GM19238 (cell line): ENCODE data around the gene PELI2.

Experiments
- DNase-seq: peaks from one replicate; pipeline ENCODE4 v3.0.0; 2011; ENCODE audit warnings: low spot score; ENCODE audit not compliant: insufficient read length

The PELI2 gene

DNA sequence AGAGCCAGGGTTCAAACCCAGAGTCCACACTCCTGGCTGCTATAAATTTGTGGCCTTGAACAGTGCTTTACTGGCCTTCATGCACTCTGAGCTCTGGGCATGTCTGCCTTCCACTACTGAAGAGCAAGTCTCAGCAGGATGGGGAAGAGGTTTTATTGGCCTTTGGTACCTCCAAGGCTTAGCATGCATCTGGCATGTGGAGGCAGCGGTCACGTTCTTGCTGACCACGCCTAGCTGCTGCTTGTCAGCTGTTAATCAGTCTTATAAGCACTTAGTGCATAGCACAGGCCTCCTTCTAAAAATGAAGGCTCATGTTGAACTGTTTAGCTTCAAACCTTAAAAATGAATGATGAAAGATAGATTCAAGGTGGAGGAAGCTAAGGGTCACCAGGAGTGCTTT lies 177.5 kb downstream of the PELI2 start:
- no peak for DNase-seq

DNA sequence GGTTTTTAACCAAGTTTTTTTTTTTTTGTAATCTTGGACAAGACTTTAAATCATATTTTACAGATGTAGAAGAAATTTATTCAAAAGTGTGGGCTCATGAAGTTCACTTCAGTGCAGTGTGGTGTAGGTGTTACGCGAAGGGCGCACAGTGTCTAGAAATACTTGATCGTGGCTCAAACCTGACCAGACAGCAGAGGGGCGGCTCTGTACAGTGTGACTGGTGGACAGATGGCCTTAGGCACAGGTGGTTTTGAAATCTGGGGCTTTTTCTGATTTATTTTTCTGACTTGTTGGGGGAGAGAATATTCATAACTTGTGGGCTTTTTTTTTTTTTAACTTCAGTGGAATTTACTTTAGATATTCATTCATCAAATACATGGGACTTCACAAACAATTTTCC lies 179.2 kb downstream of the PELI2 start:
- no peak for DNase-seq

DNA sequence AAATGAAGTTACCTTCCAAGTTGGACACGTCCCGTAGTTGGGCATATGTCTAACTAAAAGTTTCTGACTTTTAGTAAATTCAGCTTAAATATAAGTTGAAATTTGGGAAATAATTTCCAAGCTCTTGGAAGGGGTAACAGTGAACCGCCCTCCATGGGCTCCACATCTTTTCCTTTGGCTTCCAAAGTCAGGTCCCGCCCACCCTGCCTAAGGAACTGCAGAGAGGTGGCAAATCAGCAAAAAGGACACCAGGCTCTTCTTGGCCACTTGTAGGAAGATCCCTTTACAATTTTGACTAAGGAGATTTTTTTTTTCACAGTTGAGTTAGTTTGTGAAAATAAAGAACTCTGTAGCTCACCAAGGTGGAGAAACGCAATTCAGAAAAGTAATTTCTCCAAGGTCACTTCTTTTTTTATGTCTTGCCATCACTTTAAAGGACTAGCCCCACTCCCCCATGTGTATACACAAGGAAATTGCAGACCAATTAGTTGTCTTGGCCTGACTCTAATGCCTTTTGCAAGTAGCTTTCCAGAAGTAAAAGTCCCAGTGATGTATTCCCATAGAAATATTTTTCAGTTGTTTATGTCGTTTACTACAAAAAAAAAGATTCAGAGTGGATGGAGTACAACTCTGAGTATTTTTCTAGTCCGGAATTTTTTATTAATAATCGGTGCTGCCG lies 181.2 kb downstream of the PELI2 start:
- DNase-seq, result no peak

DNA sequence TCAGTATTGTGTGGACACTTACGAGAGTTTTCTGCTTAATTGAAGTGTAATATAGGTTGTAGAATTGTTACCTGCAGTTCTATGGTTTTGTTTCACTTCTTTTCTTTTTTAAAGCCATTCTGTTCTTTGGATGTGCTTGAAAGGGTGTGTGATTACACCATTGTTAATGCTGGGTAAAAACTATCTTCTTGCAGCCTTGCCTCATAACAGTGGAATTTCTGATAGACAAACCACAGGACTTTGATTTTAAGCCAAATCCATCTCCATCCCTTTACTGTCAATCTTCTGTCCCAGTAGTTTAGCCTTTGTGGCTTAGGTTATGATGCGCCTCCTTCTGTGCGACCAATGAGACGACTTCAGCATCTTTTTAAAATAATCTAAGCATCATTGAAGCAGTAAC lies 182.3 kb downstream of the PELI2 start:
- no peak for DNase-seq

DNA sequence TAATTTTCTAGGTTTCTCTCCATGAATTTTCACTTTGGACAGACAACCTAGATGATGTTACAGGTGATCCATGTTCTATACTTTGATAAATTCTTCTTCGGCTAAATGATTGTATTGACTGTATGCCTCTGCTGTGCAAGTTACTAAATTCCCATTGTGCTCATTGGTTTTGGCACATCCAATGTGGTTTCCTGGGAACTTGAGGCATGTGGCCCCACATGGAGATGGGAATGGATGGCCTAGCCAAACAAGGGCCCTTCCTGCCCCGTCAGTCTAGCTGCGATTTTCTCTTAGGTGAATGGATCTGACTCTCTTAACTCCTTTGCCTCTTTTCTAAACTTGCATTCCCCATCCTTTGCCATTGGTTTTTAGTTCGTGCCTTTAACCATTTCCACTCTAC lies 186.2 kb downstream of the PELI2 start:
- DNase-seq, result no peak

DNA sequence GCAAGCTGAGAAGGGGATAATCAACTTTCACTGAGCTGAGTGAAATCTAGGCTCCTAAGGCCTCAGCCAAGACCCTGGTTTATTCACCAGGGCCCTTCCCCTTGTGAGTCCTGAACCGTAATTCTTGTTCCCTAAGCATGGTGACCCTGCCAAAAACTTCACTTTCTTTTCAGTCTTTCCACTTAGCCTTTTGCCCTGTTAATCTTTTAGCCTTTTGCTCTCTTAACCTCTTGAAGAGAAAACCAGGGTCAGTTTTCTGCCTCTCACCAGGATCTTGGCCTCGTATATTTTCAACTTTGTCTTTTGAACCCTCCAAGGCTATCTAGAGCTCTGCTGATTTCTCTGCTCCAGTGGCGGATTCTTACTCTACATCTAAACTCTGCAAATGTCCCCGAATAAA lies 191.0 kb downstream of the PELI2 start:
- DNase-seq, result no peak

DNA sequence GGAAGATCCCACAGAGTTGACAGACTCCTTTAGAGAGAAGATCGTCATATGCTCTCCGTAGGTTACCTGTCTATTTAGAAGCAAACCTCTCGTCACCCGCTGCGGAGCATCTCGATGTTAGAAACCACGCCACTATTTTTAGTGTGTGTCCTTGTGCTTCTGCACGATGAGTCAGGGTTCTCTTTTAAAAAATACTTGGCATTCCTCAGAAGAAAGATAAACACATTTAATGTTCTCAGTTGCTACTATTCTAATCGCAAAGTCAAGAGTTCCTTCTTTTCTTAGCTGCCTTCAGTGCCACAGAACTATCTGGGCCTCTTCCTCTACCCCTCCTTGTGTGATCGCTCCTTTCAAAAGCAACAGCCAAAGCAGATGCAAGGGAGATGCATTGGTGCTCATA lies 192.4 kb downstream of the PELI2 start:
- DNase-seq, result no peak

DNA sequence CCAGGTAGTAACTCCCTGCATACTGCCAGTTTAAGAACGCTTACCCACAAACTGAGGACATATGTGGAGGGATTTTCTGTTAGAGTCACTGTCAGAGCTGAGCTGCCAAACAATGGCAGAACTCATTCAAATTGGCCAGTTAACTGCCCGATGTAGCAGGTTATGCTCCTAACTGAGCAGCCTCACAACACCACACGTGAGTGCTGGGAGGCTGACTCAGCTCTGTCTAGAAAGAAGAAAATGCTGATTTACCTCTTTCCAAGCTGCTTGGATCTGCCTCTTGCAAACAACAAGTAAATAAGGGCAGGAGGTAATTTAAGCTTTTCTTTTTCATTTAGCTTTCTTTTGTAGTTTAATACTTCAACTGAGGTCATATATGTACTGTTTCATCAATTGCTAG lies 195.6 kb downstream of the PELI2 start:
- no peak for DNase-seq

DNA sequence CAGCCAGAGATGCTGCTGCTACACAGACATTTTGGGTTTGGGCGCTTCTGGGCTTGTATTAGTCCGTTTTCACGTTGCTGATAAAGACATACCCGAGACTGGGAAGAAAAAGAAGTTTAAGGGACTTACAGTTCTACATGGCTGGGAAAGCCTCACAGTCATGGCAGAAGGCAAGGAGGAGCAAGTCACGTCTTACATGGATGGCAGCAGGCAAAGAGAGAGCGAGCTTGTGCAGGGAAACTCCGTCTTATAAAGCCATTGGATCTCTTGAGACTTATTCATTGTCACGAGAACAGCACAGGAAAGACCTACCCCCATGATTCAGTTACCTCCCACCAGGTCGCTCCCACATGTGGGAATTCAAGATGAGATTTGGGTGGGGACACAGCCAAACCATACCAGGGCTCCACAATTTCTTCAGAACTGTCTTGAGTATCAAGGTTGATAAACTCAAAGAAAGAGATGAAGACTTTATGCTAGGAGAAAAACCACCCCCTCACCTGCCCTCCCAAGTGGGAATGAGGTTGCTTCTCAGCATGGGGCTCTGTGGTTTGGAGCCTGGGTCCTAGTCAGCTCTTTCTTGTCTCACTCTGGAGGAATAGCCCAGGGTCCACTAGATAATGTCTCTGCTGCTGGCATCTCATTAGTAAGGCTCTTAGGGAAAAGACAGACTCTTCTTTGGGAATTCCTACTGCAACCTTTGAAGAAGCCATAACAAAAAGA lies 200.3 kb downstream of the PELI2 start:
- no peak for DNase-seq

DNA sequence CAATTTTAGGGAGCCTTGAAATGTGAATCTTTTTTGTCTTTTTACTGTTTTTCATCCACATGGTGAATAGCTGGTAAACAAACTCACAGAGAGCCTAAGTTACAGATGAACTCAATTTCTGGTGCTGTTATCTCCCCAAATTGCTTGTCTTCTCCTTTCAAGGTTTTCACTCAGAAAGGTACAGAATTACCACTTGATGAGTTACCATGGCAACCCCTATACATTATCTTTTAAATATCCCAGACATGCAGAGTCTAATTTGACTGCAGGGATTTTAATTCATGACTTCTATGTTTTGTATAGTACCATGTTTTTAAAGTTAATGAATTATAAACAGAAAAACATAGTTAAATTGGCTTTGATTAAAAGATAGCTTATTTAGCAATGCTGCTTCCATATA lies 203.7 kb downstream of the PELI2 start:
- DNase-seq, result no peak

DNA sequence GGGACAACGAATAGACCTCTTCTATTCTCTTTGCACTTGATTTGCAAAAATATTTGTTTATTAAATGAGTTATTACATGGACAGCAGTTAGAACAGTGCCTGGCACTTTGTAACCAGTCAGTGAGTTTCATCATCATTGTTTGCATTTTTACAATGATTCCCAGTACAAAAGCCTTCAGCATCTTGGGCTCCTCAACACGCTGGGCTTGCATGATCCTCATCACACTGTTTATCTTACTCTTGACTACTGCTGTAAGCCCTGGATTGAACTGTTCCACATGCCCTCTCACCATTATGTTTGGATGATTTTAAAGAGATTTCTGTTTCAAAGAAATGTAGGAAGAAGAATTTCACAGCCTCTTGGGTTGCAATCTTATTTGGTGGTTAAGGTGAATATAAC lies 204.3 kb downstream of the PELI2 start:
- DNase-seq, result no peak

DNA sequence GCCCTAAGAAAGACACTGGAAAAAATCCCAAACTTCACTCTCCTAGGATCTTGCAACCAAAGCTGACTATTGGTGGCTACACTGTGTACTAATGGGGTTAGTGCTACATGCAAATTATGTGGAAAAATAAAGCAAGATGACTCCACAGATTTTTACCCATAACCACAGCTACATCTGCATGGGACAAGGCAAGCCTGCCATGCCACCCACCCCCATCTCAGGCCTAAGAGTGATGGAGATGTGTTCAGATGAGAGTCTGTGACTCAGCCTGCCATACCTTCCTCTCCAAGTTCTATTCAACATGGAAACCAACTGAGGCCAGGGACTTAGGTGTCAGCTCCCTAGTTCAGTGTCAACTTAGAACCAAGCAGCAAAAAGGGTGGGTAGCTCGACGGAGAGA lies 206.2 kb downstream of the PELI2 start:
- no peak for DNase-seq

DNA sequence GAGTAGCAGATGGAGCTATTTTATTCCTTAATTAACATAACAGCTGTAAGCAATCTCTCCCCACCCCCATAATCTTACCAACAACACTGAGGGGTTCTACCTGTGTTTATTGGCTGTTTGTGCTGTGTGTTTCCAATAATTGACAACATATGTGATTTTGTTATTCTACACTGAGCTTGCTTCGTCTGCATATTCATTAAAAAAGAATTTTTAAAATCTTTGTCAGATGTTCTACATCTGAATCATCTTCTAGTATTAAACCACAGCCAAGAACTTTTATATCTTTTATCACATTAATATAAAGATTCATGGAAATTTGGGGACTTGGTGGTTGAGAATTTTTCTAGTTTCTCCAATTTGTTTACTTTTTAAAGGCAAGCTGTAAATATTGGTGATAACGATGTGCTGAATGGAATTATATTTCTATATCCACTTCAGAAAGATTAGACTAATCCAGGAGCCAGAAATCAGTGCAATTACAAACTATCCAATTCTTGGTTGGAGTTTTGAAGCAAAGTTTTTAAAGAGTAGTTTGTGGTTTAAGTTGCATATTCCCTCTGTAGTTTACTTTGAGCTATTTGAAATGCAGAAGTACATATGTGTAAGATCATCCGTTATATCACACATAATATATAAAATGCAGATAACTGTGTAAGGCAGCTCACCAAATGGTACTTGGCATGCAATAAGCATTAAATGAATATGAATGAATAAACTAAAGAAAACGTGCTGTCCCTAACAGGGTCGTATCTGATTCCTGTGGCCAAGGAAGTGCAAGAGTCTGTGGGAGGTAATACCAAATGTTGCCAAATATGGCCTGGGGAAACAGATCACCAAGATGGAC lies 206.9 kb downstream of the PELI2 start:
- DNase-seq, result no peak

DNA sequence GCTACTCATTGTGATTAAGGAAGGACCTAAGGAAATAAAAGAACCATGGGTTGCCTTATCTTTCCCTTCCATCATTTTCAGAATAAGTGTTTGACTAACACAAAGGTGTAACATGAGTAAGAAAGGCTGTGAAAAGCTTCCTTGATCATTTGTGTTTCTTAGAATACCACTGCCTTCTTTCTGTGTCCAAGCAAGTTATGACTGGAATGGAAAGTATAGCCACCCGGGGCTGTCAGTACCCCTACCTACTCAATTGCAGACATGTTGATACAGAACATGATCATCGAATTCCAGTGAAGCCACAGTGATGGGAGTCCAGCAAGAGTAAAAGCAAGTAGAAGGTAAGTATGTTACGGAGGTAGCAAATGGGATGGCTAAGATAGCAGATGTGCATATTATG lies 209.8 kb downstream of the PELI2 start:
- no peak for DNase-seq

DNA sequence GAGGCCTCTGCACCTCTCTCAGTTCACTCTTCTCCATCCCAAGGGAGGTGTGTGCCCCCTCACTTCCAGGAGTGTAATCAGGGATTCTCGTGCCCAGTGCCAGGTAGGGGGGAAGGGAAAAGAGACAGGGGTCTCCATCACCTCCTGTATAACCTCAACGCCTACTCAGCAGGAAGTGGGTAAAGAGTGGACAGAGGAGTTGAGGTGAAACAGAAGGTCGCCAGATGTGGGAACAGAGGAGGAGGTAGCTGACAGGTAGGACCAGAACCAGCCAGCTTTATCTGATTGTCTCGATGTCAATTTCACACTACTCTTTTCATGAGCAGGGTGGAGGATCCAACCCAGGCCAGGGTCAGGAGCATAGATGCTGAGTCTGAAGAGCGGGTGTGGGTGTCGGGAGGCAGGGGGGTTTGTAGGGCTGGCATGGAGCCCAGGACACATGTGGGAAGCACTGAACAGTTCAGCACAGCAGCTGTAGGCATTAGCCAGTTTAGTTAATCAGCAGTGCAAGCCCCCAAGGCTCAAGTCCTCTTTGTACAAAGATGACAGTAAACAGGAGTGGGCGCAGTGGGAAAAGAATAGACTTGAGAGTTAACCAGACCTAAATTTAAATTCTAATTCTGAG lies 213.5 kb downstream of the PELI2 start:
- DNase-seq, result no peak

DNA sequence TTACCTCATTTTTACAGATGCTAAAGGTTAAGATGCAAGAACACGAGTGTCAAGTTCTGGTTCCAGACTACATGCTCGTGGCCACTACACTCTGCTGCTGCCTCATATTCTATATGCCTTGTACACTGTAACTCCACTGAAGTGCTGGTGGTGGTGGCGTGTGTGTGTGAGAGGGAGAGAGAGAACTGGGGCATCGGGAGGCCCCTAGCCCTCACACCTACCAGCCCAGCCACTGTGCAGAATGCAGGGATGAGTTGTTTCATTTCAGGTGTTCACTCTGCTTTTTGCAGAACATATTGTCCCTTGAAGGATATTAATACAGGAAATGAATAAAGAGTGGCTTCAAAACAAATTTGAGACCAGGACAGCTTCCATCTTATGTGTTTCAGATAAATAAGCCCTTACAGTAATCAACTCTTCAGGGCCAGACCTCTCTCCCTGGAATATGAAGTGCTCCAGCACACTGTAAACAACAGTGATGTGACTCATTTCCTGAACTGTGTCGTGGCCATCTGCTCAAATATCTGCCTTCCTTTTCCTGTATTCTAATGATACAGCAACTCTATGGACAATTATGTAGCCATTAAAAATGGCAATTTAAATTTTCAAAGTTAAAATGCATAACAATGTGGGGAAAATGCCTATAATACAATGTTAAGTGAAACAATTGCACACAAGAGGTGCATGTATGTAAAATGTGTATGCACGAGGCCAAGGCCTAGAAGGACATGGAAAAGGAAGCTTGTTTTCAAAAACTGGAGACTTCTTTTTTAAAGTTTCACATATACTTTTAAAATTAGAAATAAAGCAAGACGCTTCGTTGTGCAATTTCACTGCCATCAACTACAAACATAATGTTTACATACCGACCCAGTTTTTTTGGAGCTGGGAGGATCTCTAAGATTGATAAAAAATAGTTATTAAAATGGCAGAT lies 215.4 kb downstream of the PELI2 start:
- DNase-seq, result no peak

DNA sequence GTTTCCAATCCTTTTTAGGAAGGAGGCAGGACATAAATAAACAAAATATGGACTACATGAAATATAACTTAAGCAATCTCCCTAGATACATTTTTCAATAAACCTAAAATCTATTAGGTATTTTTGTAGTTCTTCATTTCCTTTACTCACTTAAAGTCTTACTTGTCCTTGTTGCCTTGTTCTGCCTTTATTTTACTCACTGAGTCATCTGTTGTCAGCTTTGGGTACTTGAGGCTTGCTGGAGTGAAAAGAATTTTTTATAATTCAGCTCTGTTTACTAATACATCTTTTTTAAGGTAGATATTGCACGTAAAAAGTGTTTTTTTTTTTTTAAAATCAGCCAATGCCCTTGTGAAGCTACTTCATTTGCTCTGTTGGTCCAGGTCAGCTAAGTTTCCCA lies 216.2 kb downstream of the PELI2 start:
- DNase-seq, result no peak

DNA sequence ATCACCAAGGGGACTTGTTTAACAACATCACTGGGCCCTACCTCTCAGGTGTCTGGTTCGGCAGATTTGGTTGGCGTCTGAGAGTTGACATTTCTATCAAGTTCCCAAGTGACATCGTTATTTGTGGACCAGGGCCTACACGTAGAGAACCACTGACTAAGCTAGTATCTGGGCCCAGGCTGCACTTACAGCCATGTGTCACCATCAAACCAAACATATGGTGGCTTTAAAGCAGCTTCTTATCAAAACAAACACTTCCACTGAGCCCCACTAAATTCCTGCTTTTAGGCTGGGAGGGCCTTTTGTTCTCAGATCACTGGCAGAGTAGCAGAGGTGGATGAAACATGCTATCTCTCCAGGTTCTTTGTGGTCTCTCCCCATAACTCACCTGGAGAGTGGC lies 220.5 kb downstream of the PELI2 start:
- no peak for DNase-seq

DNA sequence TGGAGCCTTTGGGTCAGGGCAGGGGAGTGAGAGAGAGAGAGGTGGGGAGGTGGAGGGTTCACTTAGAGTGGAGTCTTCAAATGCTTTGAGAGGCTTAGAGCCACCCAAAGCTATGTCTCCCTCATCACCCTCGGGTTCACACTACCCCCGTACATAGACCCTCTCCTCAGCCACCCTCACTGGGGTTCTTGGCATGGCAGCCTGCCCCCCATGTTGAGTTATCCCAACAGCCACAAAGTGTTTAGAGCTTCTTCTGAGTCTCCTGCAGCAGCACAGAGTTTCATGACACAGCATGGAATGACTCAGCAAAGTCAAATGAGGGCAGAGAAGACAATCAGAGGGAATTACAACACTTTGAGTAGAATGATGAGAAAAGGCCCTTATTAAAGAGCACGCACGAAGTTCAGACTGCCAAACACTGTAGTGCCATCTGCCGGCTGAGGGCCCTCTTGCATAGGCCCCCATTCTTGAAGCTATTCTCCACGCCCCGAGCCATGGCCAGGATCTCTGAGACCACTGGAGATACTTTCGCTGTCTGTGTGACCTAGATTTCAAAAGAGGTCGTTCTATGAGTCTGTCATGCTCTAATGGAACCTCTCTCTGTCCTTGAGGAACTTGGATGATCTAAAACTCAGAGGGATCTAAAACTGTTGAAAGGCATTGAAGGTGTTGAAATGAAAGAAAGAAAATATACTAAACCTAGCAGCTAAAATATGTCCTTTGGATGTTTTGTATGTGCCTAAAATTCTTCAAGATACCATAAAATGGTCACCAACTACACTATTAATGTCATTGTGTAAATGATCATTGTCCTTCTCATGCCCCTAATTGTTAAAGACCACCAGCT lies 221.9 kb downstream of the PELI2 start:
- DNase-seq, result peak; percentile 31

DNA sequence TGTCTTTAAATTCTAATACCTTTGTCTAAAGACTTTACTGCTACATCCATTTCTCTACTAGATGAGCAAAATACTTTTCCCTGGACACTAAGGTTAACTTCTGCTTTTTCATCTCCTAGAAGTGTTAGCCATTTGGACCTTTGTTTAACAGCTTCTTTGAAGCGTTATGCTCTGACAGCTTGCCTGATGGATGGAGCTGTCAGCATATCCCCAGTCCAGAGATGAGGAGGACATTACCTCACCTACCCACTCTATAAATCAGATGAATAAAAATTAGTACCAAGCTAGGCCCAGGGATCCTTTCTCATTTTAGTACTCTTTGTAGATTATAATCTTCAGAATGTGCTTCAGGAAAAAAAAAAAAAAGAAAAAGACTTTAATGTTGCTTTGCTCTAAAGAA lies 222.7 kb downstream of the PELI2 start:
- DNase-seq, result no peak
